ENCODE data around the gene ESF1.

- no peak for TF ChIP-seq CTCF (IDR thresholded peaks at IDR 0.05)
- no peak for TF ChIP-seq POLR2A (IDR thresholded peaks at IDR 0.05)
- TF ChIP-seq EP300 (IDR thresholded peaks at IDR 0.05), result no peak
Observed at GRCh38 chr20:13756551-13756950, 28.2 kb downstream of the ESF1 start.
